Ovary (tissue), 3 donors: Measurements from ENCODE around the gene NAXD.

Experiments used
- EP300 ChIP-seq: sonication (generic); formaldehyde crosslinking; IDR thresholded peaks from one replicate; pipeline ENCODE4 v1.6.1; 2017; ENCODE audit warnings: antibody characterized with exemption
- TF ChIP-seq, protein P1 (sequence below), 3 donors: fragments of 450-650 bp in 2 of 3; fragments of 200-600 bp in 1 of 3; IDR thresholded peaks; one replicate each; pipeline versions ENCODE4 v1.5.1 to v1.8.0; 2016 to 2022; ENCODE audit warnings: antibody characterized with exemption in 3 of 3, mild to moderate bottlenecking in 1 of 3
- donor health status: DM: no; HTN: no; CAD: no.

DNA sequence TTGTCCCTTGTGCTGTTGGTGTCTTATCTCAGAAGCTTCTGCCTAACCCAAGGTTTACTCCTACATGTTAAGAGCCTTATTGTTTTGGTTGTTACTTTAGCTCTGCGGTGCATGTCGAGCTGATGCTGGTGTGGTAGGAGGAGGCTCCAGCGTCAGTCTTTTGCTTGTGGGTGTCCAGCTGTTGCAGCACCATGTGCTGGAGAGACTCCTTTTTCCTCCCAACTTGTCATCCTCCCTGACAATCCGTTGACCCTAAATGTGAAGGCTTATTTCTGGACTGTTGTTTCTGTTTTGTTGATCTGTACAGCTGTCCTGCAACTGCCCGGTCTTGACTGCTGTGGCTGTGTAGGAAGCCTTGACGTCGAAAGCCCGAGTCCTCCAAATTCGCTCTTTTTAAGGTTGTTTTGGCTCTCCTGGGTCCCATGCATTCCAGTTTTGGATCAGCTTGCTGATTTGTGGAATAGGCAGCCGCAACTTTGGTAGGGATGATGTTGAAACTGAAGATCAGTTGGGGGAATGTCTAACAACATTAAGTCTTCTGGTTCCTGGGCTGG lies 15.3 kb downstream of the NAXD start:
- no peak for TF ChIP-seq EP300
- TF ChIP-seq, protein P1, sequence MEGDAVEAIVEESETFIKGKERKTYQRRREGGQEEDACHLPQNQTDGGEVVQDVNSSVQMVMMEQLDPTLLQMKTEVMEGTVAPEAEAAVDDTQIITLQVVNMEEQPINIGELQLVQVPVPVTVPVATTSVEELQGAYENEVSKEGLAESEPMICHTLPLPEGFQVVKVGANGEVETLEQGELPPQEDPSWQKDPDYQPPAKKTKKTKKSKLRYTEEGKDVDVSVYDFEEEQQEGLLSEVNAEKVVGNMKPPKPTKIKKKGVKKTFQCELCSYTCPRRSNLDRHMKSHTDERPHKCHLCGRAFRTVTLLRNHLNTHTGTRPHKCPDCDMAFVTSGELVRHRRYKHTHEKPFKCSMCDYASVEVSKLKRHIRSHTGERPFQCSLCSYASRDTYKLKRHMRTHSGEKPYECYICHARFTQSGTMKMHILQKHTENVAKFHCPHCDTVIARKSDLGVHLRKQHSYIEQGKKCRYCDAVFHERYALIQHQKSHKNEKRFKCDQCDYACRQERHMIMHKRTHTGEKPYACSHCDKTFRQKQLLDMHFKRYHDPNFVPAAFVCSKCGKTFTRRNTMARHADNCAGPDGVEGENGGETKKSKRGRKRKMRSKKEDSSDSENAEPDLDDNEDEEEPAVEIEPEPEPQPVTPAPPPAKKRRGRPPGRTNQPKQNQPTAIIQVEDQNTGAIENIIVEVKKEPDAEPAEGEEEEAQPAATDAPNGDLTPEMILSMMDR (IDR thresholded peaks at IDR 0.05): no peak
